Measurements from ENCODE around the gene MAPKAPK2. TPM values are rescaled to one million over a fixed set of nuclear protein-coding genes. Genes with fewer than 3 reads are reported as not detected.

MAPKAPK2 gene
- total and polyA plus RNA-seq, 2 donors (not counting 1 experiment from before 2014, with no cell fraction given) = 60.3 to 85.8 TPM

GRCh38 chr1:206722751-206723461, 38.2 kb downstream of the MAPKAPK2 start:
- WGBS (ENCODE audit: insufficient coverage) = 100% methylated on average over 3 of the region's 17 CpGs
- no peak for TF ChIP-seq EZH2 (IDR thresholded peaks at IDR 0.05; ENCODE audit: borderline replicate concordance, insufficient read depth, low read depth, low read length, poor library complexity, severe bottlenecking)
- no peak for TF ChIP-seq CTCF (IDR thresholded peaks at IDR 0.05)
- Histone ChIP-seq H2AFZ (ENCODE audit: insufficient read depth, low read depth, low read length, poor library complexity, severe bottlenecking) (no peak overlapping the region), H3K79me2 (ENCODE audit: control insufficient read depth, insufficient read depth, low read length) (peaks cover 90% of the 10 kb centered on the region), H3K4me1 (ENCODE audit: control insufficient read depth in 2 of 2, insufficient read depth in 2 of 2, low read length in 2 of 2) (peaks cover 49 to 52% of the 10 kb centered on the region in 2 donors), H3K4me3 (ENCODE audit: control extremely low read depth in 1 of 5, extremely low read depth in 1 of 5, insufficient read depth in 1 of 5, low read depth in 2 of 5, low read length in 4 of 5) (no peak overlapping the region), H3K9ac (ENCODE audit: low read length) (no peak overlapping the region), H3K27me3 (replicated peaks in 1 of 4; ENCODE audit: control extremely low read depth in 1 of 4, control insufficient read depth in 3 of 4, insufficient read depth in 4 of 4, low read length in 3 of 4) (no peaks in the 10 kb centered on the region), H4K20me1 (ENCODE audit: control insufficient read depth, insufficient read depth, low read length, poor library complexity, severe bottlenecking) (peaks cover 81% of the 10 kb centered on the region), H3K27ac (ENCODE audit: low read length in 2 of 2) (no peak overlapping the region), H3K36me3 (replicated peaks in 1 of 2; ENCODE audit: control extremely low read depth in 1 of 2, control insufficient read depth in 1 of 2, extremely low read depth in 1 of 2, insufficient read depth in 2 of 2, low read length in 1 of 2) (peaks cover 0 to 7% of the 10 kb centered on the region in 2 experiments), H3K9me3 (ENCODE audit: control extremely low read depth in 1 of 3, control insufficient read depth in 2 of 3, insufficient read depth in 1 of 3, low read length in 2 of 3) (no peaks in the 10 kb centered on the region), H3K4me2 (replicated peaks; ENCODE audit: low read depth, low read length, poor library complexity, severe bottlenecking) (no peak overlapping the region)
- no peak for DNase-seq
- Mint-ChIP-seq H3K9me3 (ENCODE audit: insufficient read depth) (no peaks in the 10 kb centered on the region), H3K27ac (peak overlapping the region; percentile 28), H3K4me1 (peaks cover 74% of the 10 kb centered on the region), H3K4me3 (no peak overlapping the region), H3K27me3 (no peaks in the 10 kb centered on the region)
- CTCF ChIA-PET = interaction anchor here (0.6 to 13.1 kb wide), 11 partner anchors 10 to 259 kb away, joined by 3 to 145 read pairs (median 4); no protein-coding TSS in a partner anchor
- intact Hi-C loops (cut with micrococcal nuclease) = no loop called here
- ATAC-seq (ENCODE audit: low read depth) = no peak
- POLR2A ChIA-PET = interaction anchor here (0.5 to 0.6 kb wide), 2 partner anchors 62 to 252 kb away, joined by 7 to 12 read pairs; no protein-coding TSS in a partner anchor

- 92% methylated on average over 4 of the region's 4 CpGs for WGBS (ENCODE audit: insufficient coverage)
- intact Hi-C loops (cut with micrococcal nuclease) = no loop called here
- peaks cover 51 to 52% of the 10 kb centered on the region in 2 donors for H3K4me1 ChIP-seq (ENCODE audit: control insufficient read depth in 2 of 2, insufficient read depth in 2 of 2, low read length in 2 of 2)
- H3K27ac ChIP-seq (ENCODE audit: low read length in 2 of 2) = no peak overlapping the region
- ATAC-seq (ENCODE audit: low read depth) = no peak
- Mint-ChIP-seq H3K27me3 (no peaks in the 10 kb centered on the region), H3K4me1 (peaks cover 76% of the 10 kb centered on the region), H3K4me3 (no peak overlapping the region), H3K9me3 (ENCODE audit: insufficient read depth) (no peaks in the 10 kb centered on the region), H3K27ac (no peak overlapping the region)
- no peaks in the 10 kb centered on the region for H3K9me3 ChIP-seq (ENCODE audit: control extremely low read depth in 1 of 3, control insufficient read depth in 2 of 3, insufficient read depth in 1 of 3, low read length in 2 of 3)
- H3K27me3 ChIP-seq (replicated peaks in 1 of 4; ENCODE audit: control extremely low read depth in 1 of 4, control insufficient read depth in 3 of 4, insufficient read depth in 4 of 4, low read length in 3 of 4) = no peaks in the 10 kb centered on the region
- no peak for DNase-seq
- peaks cover 0 to 7% of the 10 kb centered on the region in 2 experiments for H3K36me3 ChIP-seq (replicated peaks in 1 of 2; ENCODE audit: control extremely low read depth in 1 of 2, control insufficient read depth in 1 of 2, extremely low read depth in 1 of 2, insufficient read depth in 2 of 2, low read length in 1 of 2)
- no peak overlapping the region for H3K9ac ChIP-seq (ENCODE audit: low read length)
- ChIA-PET CTCF (interaction anchor here (0.7 to 13.1 kb wide), 8 partner anchors 10 to 258 kb away, joined by 3 to 145 read pairs (median 28); no protein-coding TSS in a partner anchor), POLR2A (interaction anchor here (0.5 to 0.6 kb wide), 2 partner anchors 62 to 253 kb away, joined by 7 to 12 read pairs; no protein-coding TSS in a partner anchor)
- H3K79me2 ChIP-seq (ENCODE audit: control insufficient read depth, insufficient read depth, low read length) = peaks cover 90% of the 10 kb centered on the region
- TF ChIP-seq CTCF (IDR thresholded peaks at IDR 0.05) (no peak), EZH2 (IDR thresholded peaks at IDR 0.05; ENCODE audit: borderline replicate concordance, insufficient read depth, low read depth, low read length, poor library complexity, severe bottlenecking) (no peak)
- H4K20me1 ChIP-seq (ENCODE audit: control insufficient read depth, insufficient read depth, low read length, poor library complexity, severe bottlenecking) = peaks cover 86% of the 10 kb centered on the region
- H3K4me3 ChIP-seq (ENCODE audit: control extremely low read depth in 1 of 5, extremely low read depth in 1 of 5, insufficient read depth in 1 of 5, low read depth in 2 of 5, low read length in 4 of 5) = no peak overlapping the region
- no peak overlapping the region for H2AFZ ChIP-seq (ENCODE audit: insufficient read depth, low read depth, low read length, poor library complexity, severe bottlenecking)
- H3K4me2 ChIP-seq (replicated peaks; ENCODE audit: low read depth, low read length, poor library complexity, severe bottlenecking) = no peak overlapping the region
These were observed 38.7 kb downstream of the MAPKAPK2 start for GRCh38 chr1:206723462-206723804.
